HEK293 (cell line): ENCODE measurements around the gene NEK8.

Experiments
- CTCF ChIP-seq: fragments of 450-650 bp; formaldehyde crosslinking; IDR thresholded peaks from 2 replicates; pipeline ENCODE4 v1.5.1; 2016; ENCODE audit warnings: missing biosample characterization, missing genetic modification characterization
- ELK4 ChIP-seq: IDR thresholded peaks from 2 replicates; pipeline ENCODE4 v1.6.1; 2011; ENCODE audit warnings: mild to moderate bottlenecking, low read depth, low read length, borderline replicate concordance
- HOXA7 ChIP-seq: sonication (generic); formaldehyde crosslinking; IDR thresholded peaks from 2 replicates; pipeline ENCODE4 v1.8.1; 2022; ENCODE audit warnings: missing genetic modification reagents, borderline replicate concordance
- KLF17 ChIP-seq: fragments of 450-650 bp; formaldehyde crosslinking; IDR thresholded peaks from 2 replicates; pipeline ENCODE4 v1.5.1; 2016; ENCODE audit warnings: missing biosample characterization, missing genetic modification characterization
- MYNN ChIP-seq: fragments of 450-650 bp; formaldehyde crosslinking; IDR thresholded peaks from 2 replicates; pipeline ENCODE4 v1.5.1; 2016; ENCODE audit warnings: missing biosample characterization, missing genetic modification characterization, borderline replicate concordance
- YY1 ChIP-seq: fragments of 450-650 bp; formaldehyde crosslinking; IDR thresholded peaks from 2 replicates; pipeline ENCODE4 v1.5.1; 2018; ENCODE audit warnings: missing biosample characterization, missing genetic modification characterization
- ZBTB26 ChIP-seq: fragments of 450-650 bp; formaldehyde crosslinking; optimal IDR thresholded peaks from 2 replicates; pipeline ENCODE3; 2016; ENCODE audit warnings: missing biosample characterization, mild to moderate bottlenecking, missing genetic modification characterization
- ZNF114 ChIP-seq: fragments of 450-650 bp; formaldehyde crosslinking; IDR thresholded peaks from 2 replicates; pipeline ENCODE4 v1.5.0; 2017; ENCODE audit warnings: missing biosample characterization, missing genetic modification characterization
- ZNF280D ChIP-seq: fragments of 450-650 bp; formaldehyde crosslinking; IDR thresholded peaks from 2 replicates; pipeline ENCODE4 v1.5.1; 2016; ENCODE audit warnings: missing biosample characterization, missing genetic modification characterization
- ZNF561 ChIP-seq: fragments of 450-650 bp; IDR thresholded peaks from 2 replicates; pipeline ENCODE4 v1.5.1; 2018; ENCODE audit warnings: missing biosample characterization, missing genetic modification characterization, borderline replicate concordance
- ZNF76 ChIP-seq: fragments of 450-650 bp; formaldehyde crosslinking; IDR thresholded peaks from 2 replicates; pipeline ENCODE4; 2016; ENCODE audit warnings: low read depth, missing biosample characterization, missing genetic modification characterization, borderline replicate concordance
- ZSCAN4 ChIP-seq: fragments of 450-650 bp; formaldehyde crosslinking; IDR thresholded peaks from 2 replicates; pipeline ENCODE4 v1.5.1; 2017; ENCODE audit warnings: missing biosample characterization, missing genetic modification characterization

GRCh38 chr17:28746611-28747050, 18.0 kb downstream of the NEK8 start:
- TF ChIP-seq ZNF76 (tag by site-specific recombination) (no peak), ZSCAN4 (tag by site-specific recombination) (no peak), ZNF561 (tag by site-specific recombination) (no peak), HOXA7 (CRISPR knock-in tag) (no peak), KLF17 (tag by site-specific recombination) (no peak), YY1 (tag by site-specific recombination) (no peak), CTCF (tag by site-specific recombination) (no peak), ZNF280D (tag by site-specific recombination) (no peak), MYNN (tag by site-specific recombination) (no peak), ELK4 (no peak), ZBTB26 (tag by site-specific recombination) (no peak), ZNF114 (tag by site-specific recombination) (no peak)
